Measurements from ENCODE around the gene CNPY3. TPM values are rescaled to one million over a fixed set of nuclear protein-coding genes. Genes with fewer than 3 reads are reported as not detected.
A peak's percentile ranks its signal among the peaks of the same experiment; 100 is the strongest.

CNPY3 gene
- total and polyA plus RNA-seq, 2 of the 13 experiments (the other 11 are each of a cell fraction or from before 2014, with no cell fraction given), result 42.3 to 60.2 TPM

DNA sequence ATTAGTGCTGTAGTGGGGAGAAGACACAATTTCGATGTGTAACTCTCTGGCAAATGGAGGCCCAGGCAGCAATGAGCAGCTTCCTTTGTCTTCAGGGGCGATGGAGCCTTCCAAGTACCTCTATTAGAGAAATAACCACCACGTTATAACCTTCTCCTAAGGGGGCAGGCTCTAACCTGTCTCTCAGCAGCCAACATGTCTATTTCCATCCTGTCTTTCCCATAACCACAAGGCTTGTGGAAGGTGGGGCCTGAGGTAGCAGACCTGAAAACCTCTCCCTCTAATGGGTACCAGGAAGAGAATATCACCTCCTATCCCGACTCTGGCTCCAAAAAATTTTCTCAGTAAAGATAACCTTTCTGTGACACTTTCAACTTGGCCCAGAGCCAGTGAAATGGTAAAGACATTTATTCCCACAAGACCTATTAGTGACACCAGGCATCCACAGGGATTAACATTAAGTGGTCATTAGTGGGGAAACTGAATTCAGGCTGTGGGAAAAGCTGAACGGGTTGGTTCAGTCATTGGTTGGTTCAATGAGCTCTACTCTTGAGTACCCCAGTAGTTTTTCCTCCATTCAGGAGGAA lies 45.7 kb downstream of the CNPY3 start:
- H3K4me2 ChIP-seq (ENCODE audit: low read depth, low read length), result no peak overlapping the region
- peaks cover 46% of the 10 kb centered on the region for H3K4me1 ChIP-seq (ENCODE audit: insufficient read depth, low read length)
- no peaks in the 10 kb centered on the region for H4K20me1 ChIP-seq (ENCODE audit: insufficient read depth, low read length)
- no peak for DNase-seq (ENCODE audit: low spot score)
- no peak overlapping the region for H3K9ac ChIP-seq (ENCODE audit: insufficient read depth, low read depth, low read length)
- CTCF ChIA-PET (ENCODE audit: low intra/inter-chr PET ratio, low total read pairs), result no interaction called here
- H3K9me3 ChIP-seq (ENCODE audit: low read length), result no peaks in the 10 kb centered on the region
- H3K27ac ChIP-seq (ENCODE audit: extremely low read length, insufficient read depth, low read length), result no peak overlapping the region
- ATAC-seq, result no peak
- H3K27me3 ChIP-seq (ENCODE audit: control insufficient read depth in 1 of 2, insufficient read depth in 2 of 2, low read length in 2 of 2), result no peaks in the 10 kb centered on the region; a peak in 1 of 5 replicates
- WGBS (ENCODE audit: low lambda C conversion rate), result 89% methylated on average over 5 of the region's 5 CpGs
- H3K79me2 ChIP-seq (ENCODE audit: insufficient read depth, low read length), result peaks cover 10% of the 10 kb centered on the region
- in situ Hi-C loops (cut with HindIII; ENCODE audit: extremely low pct_ligation_motif_present, low pct_unique_long_range_greater_than_20kb) (no loop called here), intact Hi-C loops (cut with micrococcal nuclease; ENCODE audit: unreplicated experiment) (no loop called here)
- POLR2A ChIA-PET, result interaction anchor here (0.9 to 3.0 kb wide), 4 partner anchors 9 to 46 kb away, joined by 3 to 17 read pairs (median 4); partner anchors contain the start of genes CNPY3, GNMT, KLHDC3 and MEA1
- no peaks in the 10 kb centered on the region for H3K36me3 ChIP-seq (replicated peaks in 1 of 2; ENCODE audit: control insufficient read depth in 1 of 2, insufficient read depth in 2 of 2, low read length in 2 of 2)
- BruUV-seq (replicated peaks), result no TSS peak
- TF ChIP-seq ZNF629 (CRISPR knock-in tag; conservative IDR thresholded peaks at IDR 0.05) (no peak), ZIK1 (CRISPR knock-in tag; IDR thresholded peaks at IDR 0.05; ENCODE audit: borderline replicate concordance, low read depth) (no peak), FLYWCH1 (CRISPR knock-in tag; IDR thresholded peaks at IDR 0.05) (no peak), ZFP41 (CRISPR knock-in tag; IDR thresholded peaks at IDR 0.05; ENCODE audit: borderline replicate concordance) (no peak), ZSCAN12 (CRISPR knock-in tag; IDR thresholded peaks at IDR 0.05) (no peak), ZNF329 (CRISPR knock-in tag; IDR thresholded peaks at IDR 0.05; ENCODE audit: low read depth) (no peak), TCF7 (IDR thresholded peaks at IDR 0.05; ENCODE audit: low read depth) (no peak), POLR2G (IDR thresholded peaks at IDR 0.05; ENCODE audit: low read depth, low read length) (0 out of 2 replicates have a peak, but pooled peaks have one; percentile 36), NCOA5 (CRISPR knock-in tag; IDR thresholded peaks at IDR 0.05) (no peak), POLR2A (IDR thresholded peaks at IDR 0.05; ENCODE audit: insufficient read depth in 1 of 2, low read depth in 2 of 2, low read length in 2 of 2) (0 out of 4 replicates have a peak, but pooled peaks have one; percentile 8 to 26), ZNF570 (CRISPR knock-in tag; IDR thresholded peaks at IDR 0.05; ENCODE audit: borderline replicate concordance) (no peak), KLF16 (CRISPR knock-in tag; IDR thresholded peaks at IDR 0.05) (no peak), RBM22 (optimal IDR thresholded peaks at IDR 0.05; ENCODE audit: low read length) (peak; percentile 25)
- TF ChIP-seq, protein P1, sequence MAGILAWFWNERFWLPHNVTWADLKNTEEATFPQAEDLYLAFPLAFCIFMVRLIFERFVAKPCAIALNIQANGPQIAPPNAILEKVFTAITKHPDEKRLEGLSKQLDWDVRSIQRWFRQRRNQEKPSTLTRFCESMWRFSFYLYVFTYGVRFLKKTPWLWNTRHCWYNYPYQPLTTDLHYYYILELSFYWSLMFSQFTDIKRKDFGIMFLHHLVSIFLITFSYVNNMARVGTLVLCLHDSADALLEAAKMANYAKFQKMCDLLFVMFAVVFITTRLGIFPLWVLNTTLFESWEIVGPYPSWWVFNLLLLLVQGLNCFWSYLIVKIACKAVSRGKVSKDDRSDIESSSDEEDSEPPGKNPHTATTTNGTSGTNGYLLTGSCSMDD (CRISPR knock-in tag; IDR thresholded peaks at IDR 0.05), result no peak
- TF ChIP-seq, protein P2, sequence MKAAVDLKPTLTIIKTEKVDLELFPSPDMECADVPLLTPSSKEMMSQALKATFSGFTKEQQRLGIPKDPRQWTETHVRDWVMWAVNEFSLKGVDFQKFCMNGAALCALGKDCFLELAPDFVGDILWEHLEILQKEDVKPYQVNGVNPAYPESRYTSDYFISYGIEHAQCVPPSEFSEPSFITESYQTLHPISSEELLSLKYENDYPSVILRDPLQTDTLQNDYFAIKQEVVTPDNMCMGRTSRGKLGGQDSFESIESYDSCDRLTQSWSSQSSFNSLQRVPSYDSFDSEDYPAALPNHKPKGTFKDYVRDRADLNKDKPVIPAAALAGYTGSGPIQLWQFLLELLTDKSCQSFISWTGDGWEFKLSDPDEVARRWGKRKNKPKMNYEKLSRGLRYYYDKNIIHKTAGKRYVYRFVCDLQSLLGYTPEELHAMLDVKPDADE (CRISPR knock-in tag; IDR thresholded peaks at IDR 0.05), result no peak
- TF ChIP-seq, protein P3, sequence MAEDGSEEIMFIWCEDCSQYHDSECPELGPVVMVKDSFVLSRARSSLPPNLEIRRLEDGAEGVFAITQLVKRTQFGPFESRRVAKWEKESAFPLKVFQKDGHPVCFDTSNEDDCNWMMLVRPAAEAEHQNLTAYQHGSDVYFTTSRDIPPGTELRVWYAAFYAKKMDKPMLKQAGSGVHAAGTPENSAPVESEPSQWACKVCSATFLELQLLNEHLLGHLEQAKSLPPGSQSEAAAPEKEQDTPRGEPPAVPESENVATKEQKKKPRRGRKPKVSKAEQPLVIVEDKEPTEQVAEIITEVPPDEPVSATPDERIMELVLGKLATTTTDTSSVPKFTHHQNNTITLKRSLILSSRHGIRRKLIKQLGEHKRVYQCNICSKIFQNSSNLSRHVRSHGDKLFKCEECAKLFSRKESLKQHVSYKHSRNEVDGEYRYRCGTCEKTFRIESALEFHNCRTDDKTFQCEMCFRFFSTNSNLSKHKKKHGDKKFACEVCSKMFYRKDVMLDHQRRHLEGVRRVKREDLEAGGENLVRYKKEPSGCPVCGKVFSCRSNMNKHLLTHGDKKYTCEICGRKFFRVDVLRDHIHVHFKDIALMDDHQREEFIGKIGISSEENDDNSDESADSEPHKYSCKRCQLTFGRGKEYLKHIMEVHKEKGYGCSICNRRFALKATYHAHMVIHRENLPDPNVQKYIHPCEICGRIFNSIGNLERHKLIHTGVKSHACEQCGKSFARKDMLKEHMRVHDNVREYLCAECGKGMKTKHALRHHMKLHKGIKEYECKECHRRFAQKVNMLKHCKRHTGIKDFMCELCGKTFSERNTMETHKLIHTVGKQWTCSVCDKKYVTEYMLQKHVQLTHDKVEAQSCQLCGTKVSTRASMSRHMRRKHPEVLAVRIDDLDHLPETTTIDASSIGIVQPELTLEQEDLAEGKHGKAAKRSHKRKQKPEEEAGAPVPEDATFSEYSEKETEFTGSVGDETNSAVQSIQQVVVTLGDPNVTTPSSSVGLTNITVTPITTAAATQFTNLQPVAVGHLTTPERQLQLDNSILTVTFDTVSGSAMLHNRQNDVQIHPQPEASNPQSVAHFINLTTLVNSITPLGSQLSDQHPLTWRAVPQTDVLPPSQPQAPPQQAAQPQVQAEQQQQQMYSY (CRISPR knock-in tag; IDR thresholded peaks at IDR 0.05), result no peak
- FAIRE-seq, result no peak
- no peak overlapping the region for H2AFZ ChIP-seq (ENCODE audit: low read length)
- H3K4me3 ChIP-seq (replicated peaks in 1 of 3; ENCODE audit: insufficient read depth in 1 of 3, low read depth in 2 of 3, low read length in 3 of 3), result no peak overlapping the region
